Stimulated activated CD4-positive, alpha-beta T cell treated with anti-CD3 and anti-CD28 coated beads, Interleukin-1b, Interleukin-23, amount 100 ng/mL, for 48 hours (primary cell): Measurements from ENCODE around the gene PAIP2B.
"Not testable (repeated sequence)": the region's sequence is repeated elsewhere in the genome, so short reads cannot be mapped to it uniquely, and the experiment has no call there.

Experiments
- DNase-seq: peaks from one replicate; pipeline ENCODE4 v3.0.0-alpha.2; 2020

PAIP2B gene

GRCh38 chr2:71226965-71227560 lies at the start of gene PAIP2B:
TSS of gene PAIP2B (minus strand) at chr2:71227103. CDS start at chr2:71202589, 24,514 bp downstream.
- DNase-seq, result peak; percentile 98

DNA sequence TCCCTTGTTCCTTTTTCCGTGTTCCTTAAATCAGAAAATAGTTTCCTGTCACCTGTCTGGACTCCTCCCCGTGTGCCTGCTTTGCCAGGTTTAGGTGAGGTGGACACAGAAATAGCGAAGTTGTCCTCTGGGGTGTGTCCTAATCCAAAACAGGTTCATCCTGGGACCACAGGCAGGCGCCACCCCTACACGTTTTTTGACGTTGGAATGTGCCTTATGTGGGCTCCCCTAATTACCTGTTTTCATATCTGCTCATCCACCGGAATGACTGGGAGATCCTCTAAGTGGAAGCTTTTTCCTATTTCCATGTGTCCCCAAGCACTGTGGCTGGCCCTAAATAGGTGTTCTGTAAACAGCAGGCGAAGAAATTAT lies 49.0 kb upstream of the PAIP2B start:
- DNase-seq, result no peak

DNA sequence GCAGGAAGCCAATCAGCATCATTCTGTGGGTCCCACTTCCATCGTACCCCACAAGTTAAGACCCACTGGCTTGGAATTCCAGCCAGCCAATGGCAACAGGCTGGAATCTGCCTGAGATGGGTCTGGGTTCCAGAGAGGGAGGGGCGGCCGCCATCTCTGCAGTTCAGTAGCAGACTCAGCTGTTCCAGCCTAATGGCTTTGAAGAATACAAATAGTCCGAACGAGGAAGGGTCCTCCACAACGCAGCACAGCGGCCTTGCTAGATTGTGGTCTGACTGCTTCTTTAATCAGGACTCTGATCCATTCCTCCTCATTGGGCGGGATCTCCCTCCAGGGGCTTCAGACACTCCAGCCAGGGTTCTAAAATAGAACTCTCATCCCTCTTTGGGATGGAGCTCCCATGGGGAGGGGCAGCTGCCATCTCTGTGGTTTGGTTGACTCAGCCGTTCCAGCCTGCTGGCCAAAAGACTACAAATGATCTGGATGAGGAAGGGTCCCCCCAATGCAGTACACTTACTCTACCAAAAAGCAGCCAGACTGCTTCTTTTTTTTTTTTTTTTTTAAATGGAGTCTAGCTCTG lies 42.7 kb upstream of the PAIP2B start:
- no peak for DNase-seq

GRCh38 chr2:71263386-71263785 lies 36.5 kb upstream of the PAIP2B start:
- no peak for DNase-seq

GRCh38 chr2:71261534-71261933 lies 34.6 kb upstream of the PAIP2B start:
- no peak for DNase-seq

DNA sequence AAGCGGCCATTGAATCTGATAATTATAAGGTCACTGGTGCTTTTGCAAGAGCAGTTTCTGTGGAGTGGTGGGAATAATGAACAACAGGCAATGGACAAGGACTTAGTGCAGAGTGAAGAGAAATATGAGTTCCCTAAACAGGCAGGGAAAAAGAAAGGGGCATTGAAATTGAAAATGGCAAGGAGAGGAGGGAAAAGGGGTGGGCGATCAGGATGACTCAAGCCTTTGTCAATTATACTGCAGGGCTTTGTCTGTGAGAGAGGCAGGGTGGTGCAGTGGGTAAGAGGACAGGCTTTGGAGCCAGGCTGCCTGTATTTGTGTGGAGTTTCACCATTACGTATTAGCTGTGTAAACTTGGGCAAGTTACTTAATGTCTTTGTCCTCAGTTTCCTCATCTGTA lies 29.5 kb upstream of the PAIP2B start:
- no peak for DNase-seq

GRCh38 chr2:71254776-71255175 lies 27.9 kb upstream of the PAIP2B start:
- DNase-seq, result no peak

- no peak for DNase-seq
These were observed 27.2 kb upstream of the PAIP2B start for GRCh38 chr2:71254078-71254477.

GRCh38 chr2:71253476-71253875 lies 26.6 kb upstream of the PAIP2B start:
- no peak for DNase-seq

DNA sequence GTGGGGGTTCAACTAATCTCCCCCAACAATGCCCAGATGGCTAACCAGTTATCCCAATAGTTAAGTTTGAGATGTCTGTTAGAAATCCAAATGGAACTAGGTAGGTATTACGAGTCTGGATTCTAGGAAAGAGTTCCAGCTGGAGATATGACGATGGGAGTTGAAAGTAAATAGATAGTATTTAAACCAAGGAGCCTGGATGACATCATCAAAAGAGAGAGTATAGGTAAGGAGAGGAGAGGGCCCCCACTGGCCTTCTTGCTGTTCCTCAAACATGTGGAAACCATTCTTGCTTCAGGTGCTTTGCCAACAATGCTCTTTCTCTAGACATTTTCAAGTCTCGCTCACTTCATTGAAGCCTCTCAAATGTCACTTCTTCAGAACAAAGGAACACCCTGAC lies 26.0 kb upstream of the PAIP2B start:
- DNase-seq, result no peak

GRCh38 chr2:71250935-71251334 lies 24.0 kb upstream of the PAIP2B start:
- no peak for DNase-seq

GRCh38 chr2:71244302-71244660 lies 17.4 kb upstream of the PAIP2B start:
- DNase-seq, result no peak

GRCh38 chr2:71243634-71244301 lies 16.9 kb upstream of the PAIP2B start:
- no peak for DNase-seq

GRCh38 chr2:71240794-71241193 lies 13.9 kb upstream of the PAIP2B start:
- no peak for DNase-seq

- no peak for DNase-seq
These were observed 11.2 kb upstream of the PAIP2B start for GRCh38 chr2:71238089-71238488.

DNA sequence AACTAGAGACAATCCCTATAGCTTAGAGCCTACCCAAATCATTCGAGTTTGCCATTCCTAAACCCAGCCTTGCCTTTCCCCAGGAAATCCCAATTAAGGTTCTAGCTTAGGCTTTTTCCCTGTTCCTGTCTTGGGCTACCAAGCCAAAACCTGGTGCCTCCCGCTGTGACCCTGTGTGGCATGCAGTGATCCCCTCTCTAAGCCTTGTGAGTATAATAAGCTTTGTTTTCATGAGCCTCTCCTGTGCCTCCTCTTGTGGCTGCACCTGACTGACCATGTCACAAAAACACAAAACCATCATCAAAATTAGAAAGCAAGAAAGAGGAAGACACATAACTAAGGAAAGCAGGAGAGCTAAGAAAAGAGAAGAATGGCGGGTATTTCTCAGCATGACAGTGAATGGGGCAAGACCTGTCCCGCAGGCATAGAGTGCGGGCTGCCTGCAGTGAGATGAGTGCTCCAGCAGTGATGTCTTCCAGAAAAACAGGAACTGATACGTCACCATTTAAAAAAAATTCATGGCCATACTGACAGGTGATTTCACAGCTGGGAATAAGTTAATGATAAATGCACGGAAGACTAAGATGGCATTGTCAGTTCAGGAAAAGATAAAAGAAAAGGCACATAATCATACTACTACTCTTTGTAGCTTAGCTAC lies 9.2 kb upstream of the PAIP2B start:
- no peak for DNase-seq

- not testable (repeated sequence) for DNase-seq
These were observed 6.2 kb upstream of the PAIP2B start for GRCh38 chr2:71233072-71233471.

- DNase-seq, result peak; percentile 6
These were observed 573 bp downstream of the PAIP2B start for GRCh38 chr2:71226096-71226964.

DNA sequence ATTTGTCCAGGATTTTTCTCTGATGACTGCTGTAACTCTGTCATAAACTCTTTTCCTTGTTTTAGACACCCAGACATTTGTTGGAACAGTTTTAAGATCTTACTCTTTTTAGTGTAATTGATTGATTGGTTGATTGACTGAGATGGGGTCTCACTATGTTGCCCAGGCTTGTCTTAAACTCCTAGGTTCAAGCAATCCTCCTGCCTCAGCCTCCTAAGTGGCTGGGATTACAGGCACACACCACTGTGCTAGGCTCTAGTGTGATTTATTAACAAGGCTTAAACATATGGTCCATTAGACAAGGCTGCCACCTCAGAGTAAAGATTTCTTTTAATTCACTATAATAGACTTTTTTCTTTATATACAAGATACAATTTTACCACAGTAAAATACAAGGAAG lies 2.0 kb downstream of the PAIP2B start:
- DNase-seq, result no peak

DNA sequence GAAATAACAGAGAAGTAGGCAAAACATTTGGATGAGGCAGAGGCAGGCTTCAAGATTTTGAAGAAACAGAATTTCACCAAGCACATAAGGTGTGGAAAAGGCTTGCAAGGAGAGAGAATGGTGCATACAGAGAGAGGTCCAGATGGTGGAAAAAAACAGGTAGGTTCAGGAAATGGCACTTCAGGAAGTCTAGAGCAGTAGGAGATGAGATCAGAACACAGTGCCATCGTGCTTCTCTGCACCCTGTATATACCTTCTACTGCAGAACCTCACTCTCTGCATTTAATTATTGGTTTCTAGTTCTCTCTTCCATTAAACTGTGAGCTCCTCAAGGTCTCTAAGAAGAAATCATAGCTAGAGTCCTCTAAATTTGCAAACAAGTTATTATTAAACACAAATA lies 2.4 kb downstream of the PAIP2B start:
- DNase-seq, result no peak

GRCh38 chr2:71223767-71224333 lies 3.1 kb downstream of the PAIP2B start:
- DNase-seq, result no peak

DNA sequence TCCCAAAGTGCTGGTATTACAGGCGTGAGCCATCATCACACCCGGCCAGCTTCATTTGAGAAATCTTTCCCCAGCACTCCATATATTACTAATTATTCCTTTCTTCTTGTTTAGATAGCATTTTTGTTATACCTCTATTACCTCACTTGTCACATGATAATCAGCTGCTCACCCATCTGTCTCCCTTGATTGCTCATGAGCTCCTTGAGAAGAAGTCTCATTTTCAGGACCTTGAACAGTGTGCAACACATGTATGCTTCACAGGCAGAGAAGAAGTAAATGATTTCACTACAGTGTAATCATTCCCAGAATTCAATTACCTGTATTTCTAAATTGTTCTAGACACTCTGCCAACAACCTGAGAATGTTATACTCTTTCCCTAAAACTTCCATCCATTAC lies 6.2 kb downstream of the PAIP2B start:
- no peak for DNase-seq

DNA sequence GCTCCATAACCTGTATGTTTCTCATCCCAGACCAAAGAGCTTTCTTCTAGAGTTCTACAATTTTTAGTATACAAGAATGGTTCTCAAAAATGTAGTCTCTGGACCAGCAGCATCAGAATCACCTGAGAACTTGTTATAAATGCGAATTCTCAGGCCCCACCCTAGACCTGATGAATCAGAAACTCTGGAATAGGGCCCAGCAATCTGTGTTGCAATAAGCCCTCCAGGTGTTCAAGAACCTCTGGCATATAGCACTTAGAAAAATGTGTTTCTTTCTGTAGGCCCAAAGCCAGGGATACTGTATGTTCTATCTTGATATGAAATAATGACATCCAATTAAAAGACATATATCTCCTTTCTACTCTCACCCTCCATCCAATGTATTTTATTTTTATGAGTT lies 10.4 kb downstream of the PAIP2B start:
- no peak for DNase-seq
